Upper lobe of left lung (tissue), 4 donors: ENCODE results near the gene ZNF618.

Experiments
- EP300 ChIP-seq, 4 donors: sonication (generic); formaldehyde crosslinking; IDR thresholded peaks; one replicate each; pipeline ENCODE4 v1.5.1; 2017; ENCODE audit warnings: antibody characterized with exemption in 4 of 4, control low read depth in 2 of 4
- POLR2A ChIP-seq, 4 donors: fragments of 450-650 bp; IDR thresholded peaks; one replicate each; pipeline ENCODE4 v1.5.1; 2016 to 2017; ENCODE audit warnings: antibody characterized with exemption in 4 of 4, mild to moderate bottlenecking in 2 of 4
- POLR2AphosphoS5 ChIP-seq, 2 donors: sonication (generic); formaldehyde crosslinking; IDR thresholded peaks; one replicate each; pipeline ENCODE4 v1.5.1; 2017; ENCODE audit warnings: antibody characterized with exemption in 2 of 2
- TF ChIP-seq, protein P1 (sequence below), 6 experiments: fragments of 450-650 bp in 4 of 6; fragments of 200-600 bp in 2 of 6; sonication (generic) in 2 of 6; IDR thresholded peaks; one replicate each; pipeline ENCODE4 v1.5.1; 2016 to 2019; ENCODE audit warnings: antibody characterized with exemption in 6 of 6

DNA sequence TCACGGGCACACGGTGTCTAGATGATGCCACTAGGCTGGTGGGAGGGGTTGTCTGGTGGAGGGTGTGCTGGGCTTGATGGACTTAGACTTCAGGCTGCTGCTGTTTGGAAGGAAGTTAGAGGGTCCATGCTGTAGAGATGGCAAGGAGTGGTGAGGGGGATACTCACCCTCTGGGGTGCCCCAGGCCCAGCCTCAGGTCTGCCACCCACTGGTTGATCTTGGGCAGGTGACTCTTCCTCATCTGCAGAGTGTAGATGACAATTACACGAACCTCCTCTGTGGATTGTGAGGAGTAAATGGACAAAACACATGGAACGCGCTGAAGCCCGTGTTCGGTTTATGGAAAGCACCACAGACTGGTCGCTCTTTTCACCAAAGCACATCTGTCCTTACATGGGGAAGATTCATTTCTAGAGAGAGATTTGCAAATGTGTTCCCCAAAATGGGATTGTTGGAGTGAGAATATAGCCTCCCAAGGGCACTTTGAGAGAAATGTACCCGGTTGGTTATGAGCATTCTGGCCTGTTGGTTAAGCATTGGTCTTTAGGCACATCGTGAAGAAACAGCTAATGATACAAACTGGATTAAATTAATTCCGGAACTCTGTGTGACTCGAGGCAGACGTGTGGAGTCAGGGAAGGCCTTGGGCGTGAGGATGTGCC, 58.2 kb downstream of the ZNF618 start:
- TF ChIP-seq, protein P1, sequence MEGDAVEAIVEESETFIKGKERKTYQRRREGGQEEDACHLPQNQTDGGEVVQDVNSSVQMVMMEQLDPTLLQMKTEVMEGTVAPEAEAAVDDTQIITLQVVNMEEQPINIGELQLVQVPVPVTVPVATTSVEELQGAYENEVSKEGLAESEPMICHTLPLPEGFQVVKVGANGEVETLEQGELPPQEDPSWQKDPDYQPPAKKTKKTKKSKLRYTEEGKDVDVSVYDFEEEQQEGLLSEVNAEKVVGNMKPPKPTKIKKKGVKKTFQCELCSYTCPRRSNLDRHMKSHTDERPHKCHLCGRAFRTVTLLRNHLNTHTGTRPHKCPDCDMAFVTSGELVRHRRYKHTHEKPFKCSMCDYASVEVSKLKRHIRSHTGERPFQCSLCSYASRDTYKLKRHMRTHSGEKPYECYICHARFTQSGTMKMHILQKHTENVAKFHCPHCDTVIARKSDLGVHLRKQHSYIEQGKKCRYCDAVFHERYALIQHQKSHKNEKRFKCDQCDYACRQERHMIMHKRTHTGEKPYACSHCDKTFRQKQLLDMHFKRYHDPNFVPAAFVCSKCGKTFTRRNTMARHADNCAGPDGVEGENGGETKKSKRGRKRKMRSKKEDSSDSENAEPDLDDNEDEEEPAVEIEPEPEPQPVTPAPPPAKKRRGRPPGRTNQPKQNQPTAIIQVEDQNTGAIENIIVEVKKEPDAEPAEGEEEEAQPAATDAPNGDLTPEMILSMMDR (IDR thresholded peaks at IDR 0.05), result no peak
- TF ChIP-seq POLR2AphosphoS5 (IDR thresholded peaks at IDR 0.05) (no peak), EP300 (IDR thresholded peaks at IDR 0.05) (no peak), POLR2A (IDR thresholded peaks at IDR 0.05) (no peak)
